PC-9 (cell line): Measurements from ENCODE around the gene MAGI1. TPM values are rescaled to one million over a fixed set of nuclear protein-coding genes. Genes with fewer than 3 reads are reported as not detected.

ENCODE experiments used
- BruUV-seq: library from RNA; stranded (reverse); fragments of 400-500 nt; replicated peaks from 2 replicates; lab custom pipeline; 2021; lab: Mats Ljungman, UMichigan
- CTCF ChIA-PET: fragments of 300-600 bp; sonication (Branson Sonifier 250); formaldehyde crosslinking; loops from one replicate; lab custom pipeline; 2022; ENCODE audit warnings: antibody characterized with exemption; lab: Charles Lee
- POLR2A ChIA-PET: fragments of 300-600 bp; sonication (Branson Sonifier 250); formaldehyde crosslinking; loops from one replicate; lab custom pipeline; 2022; ENCODE audit warnings: antibody characterized with exemption; ENCODE audit not compliant: unreplicated experiment; lab: Charles Lee
- DNase-seq, 2 experiments: peaks; one replicate each; pipeline versions ENCODE4 v3.0.0 to v3.0.0-alpha.2; 2015 to 2022; ENCODE audit warnings: mixed read lengths in 1 of 2
- H2AFZ ChIP-seq: fragments of 200-600 bp; sonication (generic); 2 replicates; pipeline ENCODE4 v1.8.1; 2017; ENCODE audit warnings: antibody characterized with exemption
- H3F3A ChIP-seq: fragments of 200-600 bp; sonication (generic); 2 replicates; pipeline ENCODE4 v1.8.1; 2017; ENCODE audit warnings: antibody characterized with exemption, mild to moderate bottlenecking, low read depth; ENCODE audit not compliant: insufficient read depth
- H3K27ac ChIP-seq: fragments of 200-600 bp; sonication (generic); 2 replicates; pipeline ENCODE4 v1.6.1; 2016; ENCODE audit warnings: mixed run types
- H3K27me3 ChIP-seq: fragments of 200-600 bp; sonication (generic); 2 replicates; pipeline ENCODE4 v1.6.1; 2016; ENCODE audit warnings: low read depth, mixed run types; ENCODE audit not compliant: insufficient read depth
- H3K36me3 ChIP-seq: fragments of 200-600 bp; sonication (generic); 2 replicates; pipeline ENCODE4 v1.6.1; 2016; ENCODE audit warnings: low read depth, mixed run types
- H3K4me1 ChIP-seq: fragments of 200-600 bp; sonication (generic); replicated peaks from 2 replicates; pipeline ENCODE4 v1.6.1; 2016; ENCODE audit warnings: mixed run types; ENCODE audit not compliant: insufficient read depth
- H3K4me2 ChIP-seq: fragments of 200-600 bp; sonication (generic); 2 replicates; pipeline ENCODE4 v1.6.1; 2017; ENCODE audit warnings: mixed run types
- H3K4me3 ChIP-seq: fragments of 200-600 bp; sonication (generic); 2 replicates; pipeline ENCODE4 v1.6.1; 2016; ENCODE audit warnings: mixed run types
- H3K79me2 ChIP-seq: fragments of 200-600 bp; sonication (generic); 2 replicates; pipeline ENCODE4 v1.6.1; 2017; ENCODE audit warnings: low read depth, mixed run types
- H3K9me2 ChIP-seq: fragments of 200-600 bp; sonication (generic); 2 replicates; pipeline ENCODE4 v1.8.1; 2017; ENCODE audit warnings: mild to moderate bottlenecking; ENCODE audit not compliant: insufficient read depth
- H3K9me3 ChIP-seq: fragments of 200-600 bp; sonication (generic); 2 replicates; pipeline ENCODE4 v1.8.1; 2016; ENCODE audit warnings: low read depth; ENCODE audit not compliant: insufficient read depth
- H4K20me1 ChIP-seq: fragments of 200-600 bp; sonication (generic); 2 replicates; pipeline ENCODE4 v1.8.1; 2017; ENCODE audit not compliant: insufficient read depth
- CTCF ChIP-seq: fragments of 200-600 bp; sonication (generic); conservative IDR thresholded peaks from 2 replicates; pipeline ENCODE4 v1.6.1; 2017; ENCODE audit warnings: mixed run types, antibody characterized with exemption, mild to moderate bottlenecking, moderate library complexity
- EZH2 ChIP-seq: fragments of 200-600 bp; sonication (generic); IDR thresholded peaks from 2 replicates; pipeline ENCODE4 v1.8.0; 2017; ENCODE audit warnings: antibody characterized with exemption, low read depth
- intact Hi-C: fragments of 100-400 bp; cut with micrococcal nuclease; formaldehyde crosslinking; loops from one replicate; pipeline ENCODE4 v1.10.0; 2022; ENCODE audit not compliant: unreplicated experiment
- total RNA-seq: library from RNA; stranded (reverse); gene quantifications from 2 replicates; pipeline ENCODE4 v1.2.3, GENCODE V29; 2021

The MAGI1 gene
- total RNA-seq, 1 experiment from 2014 or later, result 23.3 TPM

GRCh38 chr3:65493938-65494337 is 544.8 kb downstream of the MAGI1 start:
- no peak overlapping the region for H3K27ac ChIP-seq
- H3K27me3 ChIP-seq, result no peaks in the 10 kb centered on the region
- H3K9me2 ChIP-seq, result no peaks in the 10 kb centered on the region; the same call in 1 of the 2 replicates
- no peaks in the 10 kb centered on the region for H3K4me1 ChIP-seq
- no peak for TF ChIP-seq CTCF
- TF ChIP-seq EZH2, result no peak
- H3K9me3 ChIP-seq, result no peaks in the 10 kb centered on the region
- H2AFZ ChIP-seq, result no peak overlapping the region
- DNase-seq, result no peak
- BruUV-seq, result no TSS peak
- no peak overlapping the region for H3K4me3 ChIP-seq
- intact Hi-C loops, result no loop called here
- ChIA-PET CTCF (no interaction called here), POLR2A (no interaction called here)
- no peaks in the 10 kb centered on the region for H4K20me1 ChIP-seq
- H3K4me2 ChIP-seq, result no peak overlapping the region
- no peaks in the 10 kb centered on the region for H3K79me2 ChIP-seq
- no peaks in the 10 kb centered on the region for H3F3A ChIP-seq
- H3K36me3 ChIP-seq, result no peaks in the 10 kb centered on the region

DNA sequence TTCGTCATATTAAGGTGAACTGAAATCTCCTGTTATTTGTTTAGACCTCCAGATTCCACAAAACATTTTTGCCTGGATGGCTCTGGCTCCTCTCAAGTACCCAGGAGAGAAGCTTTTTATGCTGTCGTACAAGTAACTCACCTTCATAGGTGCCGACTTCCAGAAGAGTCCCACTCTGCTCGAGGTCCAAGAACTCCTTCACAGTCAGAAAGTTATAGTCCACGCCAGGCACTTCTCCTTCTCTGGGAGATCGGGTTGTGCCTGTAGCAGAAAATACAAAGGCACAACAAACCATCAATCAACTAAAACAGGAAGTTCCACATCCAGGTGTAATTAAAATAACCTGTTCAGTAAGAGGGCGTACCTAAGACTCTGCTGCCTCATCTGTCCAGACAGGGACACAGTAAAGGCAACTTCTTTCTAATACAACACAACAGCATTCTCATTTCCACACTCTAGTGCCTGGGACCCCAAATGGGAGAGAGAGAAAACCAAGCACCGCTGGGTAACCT is 545.3 kb downstream of the MAGI1 start:
- Histone ChIP-seq H3K79me2 (no peaks in the 10 kb centered on the region), H3K9me2 (no peaks in the 10 kb centered on the region; the same call in 1 of the 2 replicates), H3K27me3 (no peaks in the 10 kb centered on the region), H3K4me2 (no peak overlapping the region), H3K4me3 (no peak overlapping the region), H3K36me3 (no peaks in the 10 kb centered on the region), H3K9me3 (no peaks in the 10 kb centered on the region), H3K4me1 (no peaks in the 10 kb centered on the region), H3F3A (no peaks in the 10 kb centered on the region), H3K27ac (no peak overlapping the region), H2AFZ (no peak overlapping the region), H4K20me1 (no peaks in the 10 kb centered on the region)
- DNase-seq, result no peak
- ChIA-PET CTCF (no interaction called here), POLR2A (no interaction called here)
- intact Hi-C loops, result no loop called here
- BruUV-seq, result no TSS peak
- TF ChIP-seq EZH2 (no peak), CTCF (no peak)

DNA sequence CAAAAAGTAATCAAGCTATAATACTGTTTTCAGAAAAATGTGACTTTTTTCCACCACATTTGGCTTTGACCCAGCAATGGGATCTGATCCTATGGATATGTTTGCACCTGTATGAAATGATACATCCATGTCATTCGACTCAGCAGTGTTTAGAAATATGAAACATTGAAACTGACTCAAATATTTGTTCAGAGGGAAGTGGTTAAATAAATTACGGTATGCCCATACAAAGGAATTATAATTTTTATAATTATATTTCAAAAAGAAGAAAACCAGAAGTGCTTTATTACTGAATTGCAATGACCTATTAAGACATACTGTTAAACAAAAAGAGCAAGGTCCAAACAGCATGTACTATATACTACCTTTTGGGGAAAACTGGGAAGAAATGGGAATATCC is 546.5 kb downstream of the MAGI1 start:
- no TSS peak for BruUV-seq

More for the DNA sequence above, 546.5 kb downstream of the MAGI1 start:
- no peak overlapping the region for H3K4me2 ChIP-seq
- no peaks in the 10 kb centered on the region for H3K9me3 ChIP-seq
- no peaks in the 10 kb centered on the region for H3K36me3 ChIP-seq
- TF ChIP-seq EZH2 (no peak), CTCF (no peak)
- H3K4me3 ChIP-seq, result no peak overlapping the region
- intact Hi-C loops, result no loop called here
- H3K79me2 ChIP-seq, result no peaks in the 10 kb centered on the region
- H3K27me3 ChIP-seq, result no peaks in the 10 kb centered on the region
- no peak for DNase-seq
- no peaks in the 10 kb centered on the region for H3K4me1 ChIP-seq
- ChIA-PET CTCF (no interaction called here), POLR2A (no interaction called here)
- no peaks in the 10 kb centered on the region for H4K20me1 ChIP-seq
- no peak overlapping the region for H2AFZ ChIP-seq
- H3F3A ChIP-seq, result no peaks in the 10 kb centered on the region
- no peak overlapping the region for H3K27ac ChIP-seq
- H3K9me2 ChIP-seq, result no peaks in the 10 kb centered on the region; the same call in 1 of the 2 replicates
